HCT116 (cell line): ENCODE measurements around the gene FBXW8.

ENCODE experiments used
- CEBPB ChIP-seq: IDR thresholded peaks from 2 replicates; pipeline ENCODE4 v1.6.1; 2012; ENCODE audit warnings: low read depth
- CTCF ChIP-seq, 3 experiments: fragments of 200-600 bp in 1 of 3; sonication (generic) in 1 of 3; IDR thresholded peaks in 2 of 3; conservative IDR thresholded peaks in 1 of 3; 2 replicates each; pipeline ENCODE4 v1.5.1; 2012 to 2017; ENCODE audit warnings: low read depth in 2 of 3, low read length in 2 of 3, antibody characterized with exemption in 1 of 3, borderline replicate concordance in 1 of 3, control low read depth in 1 of 3, mild to moderate bottlenecking in 1 of 3, mixed read lengths in 1 of 3, mixed run types in 1 of 3, moderate library complexity in 1 of 3; ENCODE audit not compliant: insufficient read depth in 1 of 3
- EZH2 ChIP-seq: fragments of 200-600 bp; sonication (generic); IDR thresholded peaks from 2 replicates; pipeline ENCODE4 v1.6.1; 2017; ENCODE audit warnings: antibody characterized with exemption, mixed run types
- POLR2A ChIP-seq: IDR thresholded peaks from 2 replicates; pipeline ENCODE4 v1.7.0; 2011; ENCODE audit warnings: borderline replicate concordance; ENCODE audit not compliant: insufficient read depth, insufficient read length; ENCODE audit errors: extremely low read depth
- POLR2AphosphoS5 ChIP-seq: IDR thresholded peaks from 2 replicates; pipeline ENCODE4 v1.6.1; 2011; ENCODE audit warnings: mild to moderate bottlenecking, low read depth, low read length, moderate library complexity
- REST ChIP-seq: IDR thresholded peaks from 2 replicates; pipeline ENCODE4 v1.6.1; 2012; ENCODE audit warnings: low read depth

- TF ChIP-seq POLR2A: no peak
- no peak for TF ChIP-seq CTCF (IDR thresholded peaks at IDR 0.05 in 2 of 3, conservative IDR thresholded peaks at IDR 0.05 in 1 of 3; ENCODE audit: borderline replicate concordance in 1 of 3, insufficient read depth in 1 of 3, low read depth in 2 of 3, low read length in 2 of 3)
- TF ChIP-seq EZH2: no peak
- no peak for TF ChIP-seq REST
- no peak for TF ChIP-seq POLR2AphosphoS5
- no peak for TF ChIP-seq CEBPB
Measured at GRCh38 chr12:117053050-117053400, 142.3 kb downstream of the FBXW8 start.
